ENCODE data around the gene RECQL5. TPM values are rescaled to one million over a fixed set of nuclear protein-coding genes. Genes with fewer than 3 reads are reported as not detected.

RECQL5 gene
- total RNA-seq, 4 donors from 2014 or later: 5.3 to 17.5 (median 7.4) TPM

DNA sequence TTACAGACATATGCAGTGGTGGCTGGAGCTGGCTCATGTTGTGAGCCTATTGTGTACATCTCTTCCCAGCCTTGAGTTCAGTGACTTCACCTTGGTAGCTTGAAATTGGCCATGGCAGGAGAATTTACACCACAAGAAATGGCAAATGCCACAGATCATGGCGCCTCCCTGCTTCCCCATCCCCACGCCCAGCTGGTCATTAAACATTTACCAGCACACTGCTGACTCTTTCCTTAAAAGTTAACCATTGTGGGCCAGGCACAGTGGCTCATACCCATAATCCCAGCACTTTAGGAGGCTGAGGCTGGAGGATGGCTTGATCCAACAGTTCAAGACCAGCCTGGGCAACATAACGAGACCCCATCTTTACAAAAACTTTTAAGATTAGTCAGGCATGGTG lies 31.7 kb upstream of the RECQL5 start:
- in situ Hi-C loops (cut with MboI; ENCODE audit: low sequenced_read_pairs in 4 of 4): no loop called here
- TF ChIP-seq, protein P1, sequence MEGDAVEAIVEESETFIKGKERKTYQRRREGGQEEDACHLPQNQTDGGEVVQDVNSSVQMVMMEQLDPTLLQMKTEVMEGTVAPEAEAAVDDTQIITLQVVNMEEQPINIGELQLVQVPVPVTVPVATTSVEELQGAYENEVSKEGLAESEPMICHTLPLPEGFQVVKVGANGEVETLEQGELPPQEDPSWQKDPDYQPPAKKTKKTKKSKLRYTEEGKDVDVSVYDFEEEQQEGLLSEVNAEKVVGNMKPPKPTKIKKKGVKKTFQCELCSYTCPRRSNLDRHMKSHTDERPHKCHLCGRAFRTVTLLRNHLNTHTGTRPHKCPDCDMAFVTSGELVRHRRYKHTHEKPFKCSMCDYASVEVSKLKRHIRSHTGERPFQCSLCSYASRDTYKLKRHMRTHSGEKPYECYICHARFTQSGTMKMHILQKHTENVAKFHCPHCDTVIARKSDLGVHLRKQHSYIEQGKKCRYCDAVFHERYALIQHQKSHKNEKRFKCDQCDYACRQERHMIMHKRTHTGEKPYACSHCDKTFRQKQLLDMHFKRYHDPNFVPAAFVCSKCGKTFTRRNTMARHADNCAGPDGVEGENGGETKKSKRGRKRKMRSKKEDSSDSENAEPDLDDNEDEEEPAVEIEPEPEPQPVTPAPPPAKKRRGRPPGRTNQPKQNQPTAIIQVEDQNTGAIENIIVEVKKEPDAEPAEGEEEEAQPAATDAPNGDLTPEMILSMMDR (IDR thresholded peaks at IDR 0.05 in 4 of 5, conservative IDR thresholded peaks at IDR 0.05 in 1 of 5): no peak
- no peak for TF ChIP-seq POLR2A (IDR thresholded peaks at IDR 0.05)
- no peak for ATAC-seq
- Histone ChIP-seq H3K36me3 (peaks cover 0 to 34% of the 10 kb centered on the region in 2 donors), H3K27me3 (no peaks in the 10 kb centered on the region), H3K4me1 (peaks cover 68 to 73% of the 10 kb centered on the region in 2 donors), H3K4me3 (no peak overlapping the region), H3K9me3 (no peaks in the 10 kb centered on the region), H3K27ac (peak overlapping the region; percentile 91 to 95 (median 93))
- intact Hi-C loops (cut with DNase I; ENCODE audit: low total_unique reads): loop anchor here (10.0 kb wide), 1 partner anchor 64 kb away; the partner anchor contains the start of gene SMIM5
- DNase-seq: no peak

DNA sequence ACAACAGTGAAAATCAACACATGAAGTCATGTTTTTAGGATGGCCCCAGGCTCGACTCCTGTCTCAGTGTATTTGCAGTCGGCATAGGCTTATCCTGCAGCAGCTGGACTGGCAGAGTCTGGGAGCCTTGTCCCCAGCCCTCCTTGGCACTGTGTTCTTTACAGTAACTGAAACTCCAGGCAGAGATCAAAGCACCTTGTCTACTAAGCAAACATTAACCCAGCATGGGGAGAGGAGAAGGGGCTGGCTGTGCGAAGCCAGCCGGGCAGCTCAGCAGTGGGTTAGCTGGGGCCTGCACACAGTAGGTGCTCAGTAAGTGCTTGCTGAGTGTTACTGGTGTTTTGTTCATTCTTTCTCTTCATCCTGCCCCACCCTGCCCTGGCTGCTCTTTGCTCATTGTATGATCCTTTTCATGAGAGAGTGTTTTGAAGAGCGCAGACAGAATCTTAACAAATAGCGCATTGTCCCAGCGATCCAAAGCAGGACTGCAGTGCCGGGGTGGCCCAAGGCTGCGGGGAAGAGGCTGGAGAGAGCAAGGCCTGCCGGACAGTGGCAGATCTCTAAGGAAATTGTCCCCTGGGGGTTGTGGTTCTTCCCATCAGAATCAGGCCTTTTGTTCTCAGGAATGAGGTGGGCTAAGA lies 30.8 kb upstream of the RECQL5 start:
- intact Hi-C loops (cut with DNase I; ENCODE audit: low total_unique reads) (loop anchor here (10.0 kb wide), 1 partner anchor 63 kb away; the partner anchor contains the start of gene SMIM5), in situ Hi-C loops (cut with MboI; ENCODE audit: low sequenced_read_pairs in 4 of 4) (no loop called here)
- no peaks in the 10 kb centered on the region for H3K9me3 ChIP-seq
- no peaks in the 10 kb centered on the region for H3K27me3 ChIP-seq
- TF ChIP-seq POLR2A (IDR thresholded peaks at IDR 0.05): no peak
- TF ChIP-seq, protein P1 (IDR thresholded peaks at IDR 0.05 in 4 of 5, conservative IDR thresholded peaks at IDR 0.05 in 1 of 5): no peak
- peak in 1 of 2 donors; percentile 14 for ATAC-seq
- no peak overlapping the region for H3K4me3 ChIP-seq
- H3K4me1 ChIP-seq: peaks cover 75 to 81% of the 10 kb centered on the region in 2 donors
- H3K36me3 ChIP-seq: peaks cover 0 to 25% of the 10 kb centered on the region in 2 donors
- peak overlapping the region; percentile 91 to 95 (median 93) for H3K27ac ChIP-seq
- DNase-seq: peak in 1 of 2 donors; percentile 62

DNA sequence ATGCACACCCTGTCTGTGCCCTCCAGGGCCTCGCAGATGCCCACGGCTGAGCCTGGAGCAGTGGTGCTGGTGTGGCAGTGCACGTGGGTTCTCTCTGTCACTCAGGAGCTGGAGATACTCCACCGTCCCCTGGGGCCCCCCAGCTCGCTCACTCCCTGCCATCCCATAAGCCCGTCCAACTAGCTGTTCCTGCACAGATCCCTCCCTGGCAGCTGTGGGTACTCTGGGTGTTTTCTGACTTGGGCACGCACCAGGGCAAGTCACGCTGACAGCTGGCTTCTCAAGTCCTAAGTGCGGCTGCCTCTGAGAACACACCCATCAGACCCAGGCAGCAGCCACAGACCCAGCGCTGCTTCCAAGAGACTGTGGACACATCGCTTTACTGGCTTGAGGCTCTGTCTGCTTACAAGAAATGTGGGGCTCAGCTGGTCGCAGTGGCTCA lies 28.9 kb upstream of the RECQL5 start:
- in situ Hi-C loops (cut with MboI; ENCODE audit: low sequenced_read_pairs in 4 of 4) (no loop called here), intact Hi-C loops (cut with DNase I; ENCODE audit: low total_unique reads) (loop anchor here (10.0 kb wide), 1 partner anchor 61 kb away; the partner anchor contains the start of gene SMIM5)
- peak; percentile 57 to 63 for ATAC-seq
- Histone ChIP-seq H3K27me3 (no peaks in the 10 kb centered on the region), H3K36me3 (peaks cover 0 to 6% of the 10 kb centered on the region in 2 donors), H3K9me3 (no peaks in the 10 kb centered on the region), H3K4me3 (no peak overlapping the region), H3K27ac (peak overlapping the region; percentile 91 to 95 (median 93)), H3K4me1 (peaks cover 80 to 87% of the 10 kb centered on the region in 2 donors)
- DNase-seq: peak; percentile 91
- TF ChIP-seq POLR2A (IDR thresholded peaks at IDR 0.05): peak; percentile 64 to 67
- TF ChIP-seq, protein P1 (IDR thresholded peaks at IDR 0.05 in 4 of 5, conservative IDR thresholded peaks at IDR 0.05 in 1 of 5): no peak

DNA sequence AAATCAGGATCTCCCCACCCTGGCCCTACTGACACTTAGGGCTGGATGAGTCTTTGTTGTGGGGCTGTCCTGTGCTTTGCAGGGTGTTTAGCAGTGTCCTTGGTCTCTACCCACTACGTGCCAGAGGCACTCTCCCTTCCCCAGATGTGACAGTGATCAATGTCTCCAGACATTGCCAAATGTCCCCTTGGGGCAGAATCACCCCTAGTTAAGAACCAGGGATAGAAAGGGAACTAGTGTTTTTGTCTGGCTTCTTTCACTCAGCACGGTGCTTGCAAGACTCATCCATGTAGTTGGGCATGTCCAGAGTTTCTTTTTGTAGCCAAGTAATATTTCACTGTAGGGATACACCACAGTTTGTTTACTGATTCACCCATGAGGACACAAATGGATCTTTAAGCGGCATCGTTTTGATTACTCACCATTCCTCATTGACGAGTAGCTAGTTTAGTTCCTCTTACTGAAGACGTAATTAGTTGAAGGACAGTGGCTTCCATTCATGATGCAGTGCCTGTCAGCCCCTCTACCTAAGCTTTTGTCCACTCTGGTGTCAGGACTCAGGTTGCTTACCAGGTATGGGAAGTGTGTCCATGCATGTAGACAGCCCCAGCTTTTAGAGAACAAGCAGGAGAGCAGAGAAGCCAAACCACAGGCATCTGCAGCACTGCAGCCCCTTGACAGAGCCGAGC lies 28.3 kb upstream of the RECQL5 start:
- H3K36me3 ChIP-seq: peaks cover 0 to under 1% of the 10 kb centered on the region in 2 donors

More for the DNA sequence above, 28.3 kb upstream of the RECQL5 start:
- ATAC-seq: peak; percentile 0 to 11
- H3K27ac ChIP-seq: peak overlapping the region; percentile 91 to 95 (median 93)
- in situ Hi-C loops (cut with MboI; ENCODE audit: low sequenced_read_pairs in 4 of 4): no loop called here
- no peak overlapping the region for H3K4me3 ChIP-seq
- no peak for DNase-seq
- peaks cover 75 to 81% of the 10 kb centered on the region in 2 donors for H3K4me1 ChIP-seq
- no peaks in the 10 kb centered on the region for H3K9me3 ChIP-seq
- TF ChIP-seq POLR2A (IDR thresholded peaks at IDR 0.05): no peak
- TF ChIP-seq, protein P1 (IDR thresholded peaks at IDR 0.05 in 4 of 5, conservative IDR thresholded peaks at IDR 0.05 in 1 of 5): no peak
- intact Hi-C loops (cut with DNase I; ENCODE audit: low total_unique reads): loop anchor here (10.0 kb wide), 1 partner anchor 60 kb away; the partner anchor contains the start of gene SMIM5
- no peaks in the 10 kb centered on the region for H3K27me3 ChIP-seq
